Left lung (tissue), 10 donors: Measurements from ENCODE around the gene ARL13B. TPM values are rescaled to one million over a fixed set of nuclear protein-coding genes. Genes with fewer than 3 reads are reported as not detected.

Experiments
- ATAC-seq: fragments of 200-7000 bp; cut with Tn5 transposase; one replicate; pipeline ENCODE4 v1.9.1; 2020; ENCODE audit warnings: moderate library complexity
- DNase-seq, 4 donors: peaks; one replicate each; pipeline ENCODE4 v3.0.0-alpha.2; 2013 to 2020
- H3K27ac ChIP-seq, 2 donors: fragments of 200-600 bp; sonication (generic) in 1 of 2; one replicate each; pipeline versions ENCODE4 v1.5.0 to v1.8.0; 2020 to 2021
- H3K27me3 ChIP-seq, 2 donors: fragments of 200-600 bp; sonication (generic) in 1 of 2; one replicate each; pipeline versions ENCODE4 v1.5.0 to v1.8.0; 2020 to 2021
- H3K36me3 ChIP-seq, 2 donors: fragments of 200-600 bp; sonication (generic) in 1 of 2; one replicate each; pipeline versions ENCODE4 v1.5.0 to v1.8.0; 2020 to 2021
- H3K4me1 ChIP-seq, 2 donors: fragments of 200-600 bp; one replicate each; pipeline ENCODE4 v1.8.0; 2021
- H3K4me3 ChIP-seq, 2 donors: fragments of 200-600 bp; sonication (generic) in 1 of 2; one replicate each; pipeline versions ENCODE4 v1.5.0 to v1.8.0; 2020 to 2021; ENCODE audit warnings: mild to moderate bottlenecking in 1 of 2
- H3K9me3 ChIP-seq, 2 donors: fragments of 200-600 bp; sonication (generic) in 1 of 2; one replicate each; pipeline versions ENCODE4 v1.5.0 to v1.8.0; 2020 to 2021
- CTCF ChIP-seq, 2 donors: fragments of 200-600 bp; sonication (generic) in 1 of 2; IDR thresholded peaks; one replicate each; pipeline versions ENCODE4 v1.5.0 to v1.8.0; 2021; ENCODE audit warnings: antibody characterized with exemption in 2 of 2
- intact Hi-C, 2 donors: fragments of 100-400 bp; cut with DNase I; formaldehyde crosslinking; loops; one replicate each; pipeline versions ENCODE4 v1.11.2 to v1.14.2; 2022
- polyA plus RNA-seq, 6 donors: library from polyadenylated mRNA; unstranded; fragments of 120-200 nt; gene quantifications; one replicate each; pipeline ENCODE4 v1.2.1, GENCODE V29; 2013; ENCODE audit not compliant: insufficient read length in 6 of 6
- total RNA-seq, 2 donors: library from RNA; stranded (reverse); fragmentation: NEBNext Ultra II Directional; extraction: Animal tissue kit (Norgen Biotek cat#: 25700); gene quantifications; one replicate each; pipeline ENCODE4 v1.2.1, GENCODE V29; 2021
- donor health status: DM: no; HTN: yes; CAD: no.
- donor health status: DM: no; HTN: no; CAD: no.

The ARL13B gene
- total and polyA plus RNA-seq, 8 donors: 13.9 to 25.2 (median 16.5) TPM

GRCh38 chr3:94092086-94092485, 112.1 kb downstream of the ARL13B start:
- no peak for DNase-seq
- intact Hi-C loops: no loop called here
- no peaks in the 10 kb centered on the region for H3K27me3 ChIP-seq
- no peak overlapping the region for H3K4me3 ChIP-seq
- H3K36me3 ChIP-seq: peaks cover 0 to 48% of the 10 kb centered on the region in 2 donors
- H3K4me1 ChIP-seq: no peaks in the 10 kb centered on the region
- H3K27ac ChIP-seq: no peak overlapping the region
- peak; percentile 29 for ATAC-seq
- H3K9me3 ChIP-seq: no peaks in the 10 kb centered on the region
- no peak for TF ChIP-seq CTCF (IDR thresholded peaks at IDR 0.05)

GRCh38 chr3:94093151-94093550, 113.2 kb downstream of the ARL13B start:
- DNase-seq (no peak), ATAC-seq (no peak)
- Histone ChIP-seq H3K4me1 (peaks cover 0 to 3% of the 10 kb centered on the region in 2 donors), H3K27ac (no peak overlapping the region), H3K36me3 (peaks cover 0 to 48% of the 10 kb centered on the region in 2 donors), H3K27me3 (no peaks in the 10 kb centered on the region), H3K4me3 (no peak overlapping the region), H3K9me3 (no peaks in the 10 kb centered on the region)
- intact Hi-C loops: no loop called here
- TF ChIP-seq CTCF (IDR thresholded peaks at IDR 0.05): no peak

- Histone ChIP-seq H3K9me3 (no peaks in the 10 kb centered on the region), H3K27me3 (no peaks in the 10 kb centered on the region), H3K4me3 (no peak overlapping the region), H3K36me3 (peaks cover 0 to 46% of the 10 kb centered on the region in 2 donors), H3K4me1 (peaks cover 0 to 11% of the 10 kb centered on the region in 2 donors), H3K27ac (no peak overlapping the region)
- intact Hi-C loops: no loop called here
- DNase-seq (no peak), ATAC-seq (no peak)
- TF ChIP-seq CTCF (IDR thresholded peaks at IDR 0.05): no peak
Observed at GRCh38 chr3:94095111-94095510, 115.2 kb downstream of the ARL13B start.

- H3K36me3 ChIP-seq: peaks cover 0 to 50% of the 10 kb centered on the region in 2 donors
- no peaks in the 10 kb centered on the region for H3K27me3 ChIP-seq
- intact Hi-C loops: no loop called here
- no peak overlapping the region for H3K4me3 ChIP-seq
- peak overlapping the region in 1 of 2 donors; percentile 62 for H3K27ac ChIP-seq
- DNase-seq (no peak), ATAC-seq (peak; percentile 47)
- peaks cover 0 to 11% of the 10 kb centered on the region in 2 donors for H3K4me1 ChIP-seq
- no peaks in the 10 kb centered on the region for H3K9me3 ChIP-seq
- TF ChIP-seq CTCF (IDR thresholded peaks at IDR 0.05): no peak
Observed at GRCh38 chr3:94098452-94098851, 118.5 kb downstream of the ARL13B start.

GRCh38 chr3:94099311-94099710, 119.4 kb downstream of the ARL13B start:
- peaks cover 0 to 11% of the 10 kb centered on the region in 2 donors for H3K4me1 ChIP-seq
- H3K36me3 ChIP-seq: peaks cover 0 to 51% of the 10 kb centered on the region in 2 donors
- ATAC-seq (no peak), DNase-seq (no peak)
- no peak overlapping the region for H3K27ac ChIP-seq
- H3K4me3 ChIP-seq: no peak overlapping the region
- H3K9me3 ChIP-seq: no peaks in the 10 kb centered on the region
- no peak for TF ChIP-seq CTCF (IDR thresholded peaks at IDR 0.05)
- no peaks in the 10 kb centered on the region for H3K27me3 ChIP-seq
- intact Hi-C loops: no loop called here
